HL-60 (cell line): ENCODE measurements around the gene RBM38.

Experiments
- DNase-seq, 2 experiments: peaks; one replicate each; pipeline ENCODE4 v3.0.0-alpha.2; 2010 to 2020; ENCODE audit warnings: low read depth in 1 of 2, low spot score in 1 of 2
- H3K27ac ChIP-seq: fragments of 250-450 bp; sonication (Bioruptor Pico); replicated peaks from 2 replicates; pipeline ENCODE4 v1.5.1; 2020; ENCODE audit warnings: mild to moderate bottlenecking, moderate library complexity
- H3K27me3 ChIP-seq: fragments of 250-450 bp; sonication (Bioruptor Pico); 2 replicates; pipeline ENCODE4 v1.5.1; 2021; ENCODE audit warnings: mild to moderate bottlenecking, moderate library complexity; ENCODE audit not compliant: insufficient read depth, poor library complexity, severe bottlenecking
- H3K4me3 ChIP-seq: replicated peaks from 2 replicates; pipeline ENCODE4 v1.5.1; 2011; ENCODE audit warnings: mild to moderate bottlenecking, control low read depth, low read length; ENCODE audit not compliant: insufficient read depth
- GABPA ChIP-seq: IDR thresholded peaks from 2 replicates; pipeline ENCODE4 v1.6.1; 2012; ENCODE audit warnings: low read depth
- POLR2AphosphoS5 ChIP-seq: IDR thresholded peaks from 2 replicates; pipeline ENCODE4 v1.6.1; 2012; ENCODE audit warnings: low read depth
- SPI1 ChIP-seq: IDR thresholded peaks from 2 replicates; pipeline ENCODE4 v1.6.1; 2012; ENCODE audit warnings: low read depth, mild to moderate bottlenecking, borderline replicate concordance
- TF ChIP-seq, protein P1 (sequence below): IDR thresholded peaks from 2 replicates; pipeline ENCODE4 v1.6.1; 2012; ENCODE audit warnings: low read depth; ENCODE audit not compliant: insufficient replicate concordance
- TF ChIP-seq, protein P2 (sequence below): IDR thresholded peaks from one replicate; pipeline ENCODE4 v1.5.1; 2011; ENCODE audit warnings: low read length, control low read depth, inconsistent platforms; ENCODE audit not compliant: insufficient read depth

Gene RBM38

DNA sequence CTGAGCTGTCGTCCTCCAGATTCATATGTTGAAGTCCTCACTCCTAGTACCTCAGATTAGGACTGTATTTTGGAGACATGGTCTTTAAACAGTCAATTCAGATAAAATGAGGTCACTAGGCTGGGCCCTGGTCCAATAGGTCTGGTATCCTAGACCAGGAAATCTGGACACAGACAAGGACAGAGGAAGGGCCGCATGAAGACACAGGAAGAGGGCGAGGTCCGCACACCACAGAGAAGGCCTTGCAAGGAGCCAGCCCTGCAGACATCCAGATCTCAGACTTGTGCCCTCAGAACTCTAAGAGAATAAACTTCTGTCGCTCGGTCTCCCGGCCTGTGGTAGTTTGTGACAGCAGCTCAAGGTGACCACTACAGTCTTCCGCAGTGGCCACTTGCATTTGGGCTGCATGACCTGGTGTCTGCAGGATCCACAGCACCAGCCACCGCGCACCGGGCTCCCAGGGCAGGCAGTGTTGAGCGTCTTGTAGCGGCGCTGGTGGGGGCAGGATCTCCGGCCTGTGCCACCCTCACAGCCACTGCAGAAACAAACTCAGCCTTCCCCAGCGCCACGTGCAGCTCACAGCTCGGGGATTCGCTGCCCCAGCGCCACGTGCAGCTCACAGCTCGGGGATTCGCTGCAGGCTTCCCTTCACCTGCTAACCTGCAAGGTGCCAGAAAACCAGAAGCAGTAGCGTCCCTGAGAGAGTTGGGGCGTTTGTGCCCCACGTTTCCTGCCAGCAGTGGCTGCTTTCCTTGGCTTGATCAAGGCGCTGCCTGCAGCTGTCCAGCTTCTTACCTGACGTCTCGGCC is 6.0 kb upstream of the RBM38 start:
- TF ChIP-seq POLR2AphosphoS5 (no peak), SPI1 (no peak), GABPA (no peak)
- TF ChIP-seq, protein P1, sequence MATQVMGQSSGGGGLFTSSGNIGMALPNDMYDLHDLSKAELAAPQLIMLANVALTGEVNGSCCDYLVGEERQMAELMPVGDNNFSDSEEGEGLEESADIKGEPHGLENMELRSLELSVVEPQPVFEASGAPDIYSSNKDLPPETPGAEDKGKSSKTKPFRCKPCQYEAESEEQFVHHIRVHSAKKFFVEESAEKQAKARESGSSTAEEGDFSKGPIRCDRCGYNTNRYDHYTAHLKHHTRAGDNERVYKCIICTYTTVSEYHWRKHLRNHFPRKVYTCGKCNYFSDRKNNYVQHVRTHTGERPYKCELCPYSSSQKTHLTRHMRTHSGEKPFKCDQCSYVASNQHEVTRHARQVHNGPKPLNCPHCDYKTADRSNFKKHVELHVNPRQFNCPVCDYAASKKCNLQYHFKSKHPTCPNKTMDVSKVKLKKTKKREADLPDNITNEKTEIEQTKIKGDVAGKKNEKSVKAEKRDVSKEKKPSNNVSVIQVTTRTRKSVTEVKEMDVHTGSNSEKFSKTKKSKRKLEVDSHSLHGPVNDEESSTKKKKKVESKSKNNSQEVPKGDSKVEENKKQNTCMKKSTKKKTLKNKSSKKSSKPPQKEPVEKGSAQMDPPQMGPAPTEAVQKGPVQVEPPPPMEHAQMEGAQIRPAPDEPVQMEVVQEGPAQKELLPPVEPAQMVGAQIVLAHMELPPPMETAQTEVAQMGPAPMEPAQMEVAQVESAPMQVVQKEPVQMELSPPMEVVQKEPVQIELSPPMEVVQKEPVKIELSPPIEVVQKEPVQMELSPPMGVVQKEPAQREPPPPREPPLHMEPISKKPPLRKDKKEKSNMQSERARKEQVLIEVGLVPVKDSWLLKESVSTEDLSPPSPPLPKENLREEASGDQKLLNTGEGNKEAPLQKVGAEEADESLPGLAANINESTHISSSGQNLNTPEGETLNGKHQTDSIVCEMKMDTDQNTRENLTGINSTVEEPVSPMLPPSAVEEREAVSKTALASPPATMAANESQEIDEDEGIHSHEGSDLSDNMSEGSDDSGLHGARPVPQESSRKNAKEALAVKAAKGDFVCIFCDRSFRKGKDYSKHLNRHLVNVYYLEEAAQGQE: no peak
- TF ChIP-seq, protein P2, sequence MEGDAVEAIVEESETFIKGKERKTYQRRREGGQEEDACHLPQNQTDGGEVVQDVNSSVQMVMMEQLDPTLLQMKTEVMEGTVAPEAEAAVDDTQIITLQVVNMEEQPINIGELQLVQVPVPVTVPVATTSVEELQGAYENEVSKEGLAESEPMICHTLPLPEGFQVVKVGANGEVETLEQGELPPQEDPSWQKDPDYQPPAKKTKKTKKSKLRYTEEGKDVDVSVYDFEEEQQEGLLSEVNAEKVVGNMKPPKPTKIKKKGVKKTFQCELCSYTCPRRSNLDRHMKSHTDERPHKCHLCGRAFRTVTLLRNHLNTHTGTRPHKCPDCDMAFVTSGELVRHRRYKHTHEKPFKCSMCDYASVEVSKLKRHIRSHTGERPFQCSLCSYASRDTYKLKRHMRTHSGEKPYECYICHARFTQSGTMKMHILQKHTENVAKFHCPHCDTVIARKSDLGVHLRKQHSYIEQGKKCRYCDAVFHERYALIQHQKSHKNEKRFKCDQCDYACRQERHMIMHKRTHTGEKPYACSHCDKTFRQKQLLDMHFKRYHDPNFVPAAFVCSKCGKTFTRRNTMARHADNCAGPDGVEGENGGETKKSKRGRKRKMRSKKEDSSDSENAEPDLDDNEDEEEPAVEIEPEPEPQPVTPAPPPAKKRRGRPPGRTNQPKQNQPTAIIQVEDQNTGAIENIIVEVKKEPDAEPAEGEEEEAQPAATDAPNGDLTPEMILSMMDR: no peak
- DNase-seq: no peak
- Histone ChIP-seq H3K4me3 (no peak overlapping the region), H3K27ac (no peak overlapping the region), H3K27me3 (no peaks in the 10 kb centered on the region)

DNA sequence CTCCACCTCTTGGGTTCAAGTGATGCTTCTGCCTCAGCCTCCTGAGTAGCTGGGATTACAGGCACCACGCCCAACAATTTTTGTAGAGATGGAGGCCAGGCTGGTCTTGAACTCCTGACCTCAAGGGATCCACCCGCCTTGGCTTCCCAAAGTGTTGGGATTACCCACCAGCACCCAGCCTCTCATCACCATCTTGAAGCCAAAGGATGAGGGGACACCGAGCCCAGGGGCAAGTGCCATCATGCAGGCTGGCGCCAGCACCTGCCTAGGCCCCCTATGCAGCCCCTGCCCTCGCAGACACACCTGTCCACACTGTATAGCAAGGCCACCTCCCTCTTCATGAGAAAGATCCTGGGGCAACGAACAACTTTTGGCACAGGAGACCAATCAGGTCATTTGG is 5.3 kb upstream of the RBM38 start:
- TF ChIP-seq POLR2AphosphoS5: no peak
- no peak for TF ChIP-seq SPI1
- TF ChIP-seq, protein P1: no peak
- no peak for TF ChIP-seq GABPA
- TF ChIP-seq, protein P2: no peak
- no peak overlapping the region for H3K4me3 ChIP-seq
- H3K27me3 ChIP-seq: no peaks in the 10 kb centered on the region
- no peak overlapping the region for H3K27ac ChIP-seq
- no peak for DNase-seq

DNA sequence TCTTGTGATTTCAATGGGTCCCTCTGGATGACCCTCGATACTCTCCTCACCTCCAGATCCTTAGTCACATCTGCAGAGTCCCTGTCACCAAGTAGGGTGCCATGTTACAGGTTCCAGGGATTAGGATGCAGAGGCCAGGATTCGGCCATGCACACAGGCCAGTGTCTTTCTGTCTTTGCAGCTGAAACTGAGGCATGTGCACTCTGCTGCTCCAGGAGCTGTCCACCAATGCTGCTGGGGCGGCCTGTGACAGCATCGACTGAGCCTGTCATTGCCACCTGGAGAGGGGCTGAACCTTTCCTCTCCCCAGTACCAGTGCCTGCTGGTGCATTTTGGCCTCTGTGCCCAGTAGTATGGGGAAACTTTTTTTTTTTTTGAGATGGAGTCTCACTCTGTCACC is 4.4 kb upstream of the RBM38 start:
- Histone ChIP-seq H3K27me3 (no peaks in the 10 kb centered on the region), H3K4me3 (no peak overlapping the region), H3K27ac (no peak overlapping the region)
- no peak for DNase-seq
- no peak for TF ChIP-seq GABPA
- TF ChIP-seq, protein P1: no peak
- no peak for TF ChIP-seq POLR2AphosphoS5
- TF ChIP-seq, protein P2: no peak
- no peak for TF ChIP-seq SPI1
